Loucy (cell line): ENCODE results near the gene COPE.

Source experiments
- EZH2phosphoT487 ChIP-seq: fragments of 200-600 bp; IDR thresholded peaks from 2 replicates; pipeline ENCODE4 v1.6.1; 2018; ENCODE audit warnings: antibody characterized with exemption, mild to moderate bottlenecking, moderate library complexity, borderline replicate concordance
- TF ChIP-seq, protein P1 (sequence below): fragments of 200-600 bp; sonication (generic); conservative IDR thresholded peaks from 2 replicates; pipeline ENCODE4 v1.5.1; 2014; ENCODE audit warnings: mild to moderate bottlenecking, antibody characterized with exemption, low read length

DNA sequence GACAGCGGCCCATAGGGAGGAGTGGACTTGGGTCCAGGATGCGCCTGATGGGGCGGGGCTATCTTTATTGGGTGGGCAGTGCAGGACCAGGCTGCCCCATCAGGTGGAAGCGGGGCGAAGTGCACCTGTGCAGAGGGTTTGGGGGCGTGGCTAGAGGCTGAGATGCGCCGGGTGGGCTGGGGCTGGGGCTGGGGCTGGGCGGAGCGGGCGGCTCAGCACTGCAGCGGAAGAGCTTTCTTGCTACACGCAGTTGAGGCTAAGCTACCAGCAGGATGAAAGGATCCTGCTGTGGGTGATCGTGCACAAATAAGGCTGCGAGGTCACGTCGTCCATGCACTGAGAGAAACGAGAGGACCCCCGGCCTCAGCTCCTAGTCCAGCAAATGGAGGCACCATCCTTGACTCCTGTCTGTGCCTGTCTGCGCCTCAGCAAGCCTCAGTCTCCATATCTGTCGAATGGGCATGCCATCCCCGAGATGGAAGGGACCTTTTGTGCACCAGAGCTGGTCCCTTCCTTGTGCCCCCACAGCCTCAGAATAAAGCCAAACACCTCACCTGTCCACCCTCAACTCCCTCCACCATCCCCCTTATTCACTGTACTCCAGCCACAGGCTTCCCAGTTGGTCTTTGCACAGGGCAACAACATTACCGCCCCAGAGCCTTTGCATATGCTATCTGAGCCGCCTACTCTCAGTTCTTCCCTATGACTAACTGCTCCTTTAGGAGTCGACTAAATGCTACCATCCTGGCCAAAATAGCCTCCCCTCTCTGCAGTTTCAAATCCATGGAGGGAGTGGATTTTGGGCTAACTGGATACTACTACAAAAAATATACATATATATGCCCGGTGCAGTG is 42.8 kb upstream of the COPE start:
- TF ChIP-seq, protein P1, sequence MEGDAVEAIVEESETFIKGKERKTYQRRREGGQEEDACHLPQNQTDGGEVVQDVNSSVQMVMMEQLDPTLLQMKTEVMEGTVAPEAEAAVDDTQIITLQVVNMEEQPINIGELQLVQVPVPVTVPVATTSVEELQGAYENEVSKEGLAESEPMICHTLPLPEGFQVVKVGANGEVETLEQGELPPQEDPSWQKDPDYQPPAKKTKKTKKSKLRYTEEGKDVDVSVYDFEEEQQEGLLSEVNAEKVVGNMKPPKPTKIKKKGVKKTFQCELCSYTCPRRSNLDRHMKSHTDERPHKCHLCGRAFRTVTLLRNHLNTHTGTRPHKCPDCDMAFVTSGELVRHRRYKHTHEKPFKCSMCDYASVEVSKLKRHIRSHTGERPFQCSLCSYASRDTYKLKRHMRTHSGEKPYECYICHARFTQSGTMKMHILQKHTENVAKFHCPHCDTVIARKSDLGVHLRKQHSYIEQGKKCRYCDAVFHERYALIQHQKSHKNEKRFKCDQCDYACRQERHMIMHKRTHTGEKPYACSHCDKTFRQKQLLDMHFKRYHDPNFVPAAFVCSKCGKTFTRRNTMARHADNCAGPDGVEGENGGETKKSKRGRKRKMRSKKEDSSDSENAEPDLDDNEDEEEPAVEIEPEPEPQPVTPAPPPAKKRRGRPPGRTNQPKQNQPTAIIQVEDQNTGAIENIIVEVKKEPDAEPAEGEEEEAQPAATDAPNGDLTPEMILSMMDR: no peak
- no peak for TF ChIP-seq EZH2phosphoT487
